SK-N-MC (cell line): Measurements from ENCODE around the gene BRPF1.

ENCODE experiments used
- DNase-seq: peaks from one replicate; pipeline ENCODE4 v3.0.0-alpha.2; 2011; ENCODE audit warnings: low read depth, low spot score
- H3K27ac ChIP-seq: fragments of 200-600 bp; sonication (generic); 2 replicates; pipeline ENCODE4 v1.5.1; 2016; ENCODE audit warnings: mixed run types
- H3K36me3 ChIP-seq: fragments of 200-600 bp; sonication (generic); 2 replicates; pipeline ENCODE4 v1.6.1; 2017; ENCODE audit warnings: antibody characterized with exemption, low read length, mixed read lengths; ENCODE audit not compliant: insufficient read depth
- H3K4me3 ChIP-seq: fragments of 200-600 bp; sonication (generic); 2 replicates; pipeline ENCODE4 v1.5.1; 2016
- H3K9ac ChIP-seq: fragments of 200-600 bp; sonication (generic); 2 replicates; pipeline ENCODE4 v1.8.0; 2017; ENCODE audit warnings: mixed run types, mixed read lengths; ENCODE audit not compliant: insufficient read length
- H3K9me3 ChIP-seq: fragments of 200-600 bp; sonication (generic); 2 replicates; pipeline ENCODE4 v1.6.1; 2017; ENCODE audit warnings: low read depth, mild to moderate bottlenecking, antibody characterized with exemption, low read length, moderate library complexity, mixed read lengths
- EZH2 ChIP-seq: fragments of 200-600 bp; sonication (generic); IDR thresholded peaks from one replicate; pipeline ENCODE4 v1.6.1; 2017; ENCODE audit warnings: antibody characterized with exemption
- FOXP2 ChIP-seq: optimal IDR thresholded peaks from 2 replicates; pipeline ENCODE3; 2011; ENCODE audit warnings: mild to moderate bottlenecking, moderate library complexity; ENCODE audit not compliant: insufficient read depth; ENCODE audit errors: extremely low read length, control extremely low read depth
- POLR2AphosphoS5 ChIP-seq: IDR thresholded peaks from 2 replicates; pipeline ENCODE4 v1.6.1; 2012; ENCODE audit warnings: mild to moderate bottlenecking, low read depth, low read length, borderline replicate concordance

Gene BRPF1

DNA sequence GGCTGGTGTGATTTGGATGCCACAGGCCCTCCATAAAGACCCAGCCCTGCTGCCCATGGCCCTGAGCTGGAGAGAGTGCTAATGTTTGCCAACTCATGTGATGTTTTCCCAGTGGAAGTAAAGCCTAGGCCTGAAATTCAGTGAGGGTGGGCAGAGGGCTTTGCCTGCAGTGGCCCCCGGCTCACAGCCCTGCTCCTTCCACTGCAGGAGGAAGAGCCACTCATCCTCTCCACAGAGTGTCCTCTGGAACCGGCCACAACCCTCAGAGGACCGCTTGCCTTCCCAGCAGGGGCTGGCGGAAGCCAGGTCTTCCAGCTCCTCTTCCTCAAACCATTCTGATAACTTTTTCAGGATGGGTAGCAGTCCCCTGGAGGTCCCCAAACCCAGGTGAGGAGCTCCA is 41.8 kb upstream of the BRPF1 start:
- DNase-seq: no peak
- no peak for TF ChIP-seq FOXP2
- TF ChIP-seq EZH2: no peak
- TF ChIP-seq POLR2AphosphoS5: no peak
- H3K36me3 ChIP-seq: no peaks in the 10 kb centered on the region
- H3K9ac ChIP-seq: no peak overlapping the region
- H3K4me3 ChIP-seq: no peak overlapping the region
- no peak overlapping the region for H3K27ac ChIP-seq
- H3K9me3 ChIP-seq: no peaks in the 10 kb centered on the region

DNA sequence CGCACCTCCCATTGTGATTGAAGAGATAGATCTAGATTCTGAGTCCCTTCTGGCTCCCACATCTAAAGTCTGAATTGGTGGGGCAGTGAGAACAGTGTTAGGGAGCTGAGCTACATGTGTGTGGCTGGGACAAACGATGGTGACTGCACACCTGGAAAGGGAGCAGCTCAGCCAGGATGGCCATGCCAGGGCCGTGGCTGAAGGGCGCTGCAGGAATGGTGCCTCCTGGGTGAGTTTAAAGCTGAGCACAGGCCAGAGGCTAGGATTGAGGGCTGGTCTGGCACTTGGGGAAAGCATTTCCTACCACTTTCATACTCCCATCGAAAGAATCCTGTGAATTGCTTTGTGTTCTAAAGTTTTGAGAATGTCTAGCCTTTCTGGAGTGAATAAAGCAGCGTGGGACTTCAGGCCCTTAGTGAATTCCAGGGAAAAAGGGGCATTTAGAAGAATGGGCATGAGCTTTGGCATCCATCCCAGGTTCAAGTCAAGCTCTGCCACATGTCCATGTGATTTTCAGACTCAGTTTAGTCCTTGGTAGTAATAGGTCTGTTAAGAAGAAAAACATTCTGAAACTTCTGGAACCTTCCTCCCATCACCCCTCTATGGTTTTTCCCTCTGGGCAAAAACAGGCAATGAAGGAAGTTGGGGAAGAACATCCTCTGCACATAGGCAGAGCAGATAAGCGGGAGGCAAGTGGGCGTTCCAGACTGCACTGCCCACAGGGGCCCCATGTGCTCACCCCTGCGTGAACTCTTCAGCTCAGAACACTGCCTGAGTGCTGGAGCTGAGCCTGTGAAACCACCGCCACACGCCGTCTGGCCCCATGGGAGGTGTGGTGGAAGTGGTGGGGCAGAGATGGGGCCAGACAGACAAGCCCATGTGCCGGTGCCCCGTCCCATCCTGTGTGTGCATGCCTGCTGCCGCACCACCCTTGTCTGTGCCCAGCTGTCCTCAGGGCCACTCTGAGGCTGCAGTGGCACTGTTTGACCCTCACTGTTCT is 40.8 kb upstream of the BRPF1 start:
- DNase-seq: no peak
- no peaks in the 10 kb centered on the region for H3K36me3 ChIP-seq

DNA sequence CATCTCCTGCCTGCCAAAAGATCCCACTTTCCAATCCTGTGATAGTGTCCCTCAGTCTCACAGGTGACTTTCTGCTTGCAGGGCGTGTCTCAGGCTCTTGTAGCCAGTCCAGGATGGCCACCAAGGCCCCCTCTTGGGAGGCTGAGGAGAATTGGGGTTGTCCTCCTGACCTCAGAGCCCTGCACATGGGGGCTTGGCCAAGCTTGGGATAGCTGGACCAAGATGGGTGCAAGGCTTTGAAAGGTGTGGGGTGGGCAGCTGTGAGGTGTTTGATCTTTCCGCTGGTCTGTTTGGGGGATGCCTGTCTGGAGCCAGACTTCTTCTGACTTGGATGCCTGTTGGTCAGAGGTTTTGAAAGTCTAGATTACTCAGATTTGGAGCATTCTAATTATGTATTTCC is 39.9 kb upstream of the BRPF1 start:
- Histone ChIP-seq H3K36me3 (no peaks in the 10 kb centered on the region), H3K9me3 (no peaks in the 10 kb centered on the region), H3K27ac (no peak overlapping the region), H3K4me3 (no peak overlapping the region), H3K9ac (no peak overlapping the region)
- no peak for DNase-seq
- TF ChIP-seq EZH2: no peak
- TF ChIP-seq POLR2AphosphoS5: no peak
- no peak for TF ChIP-seq FOXP2

More for the DNA sequence above, 40.8 kb upstream of the BRPF1 start:
- Histone ChIP-seq H3K4me3 (no peak overlapping the region), H3K9me3 (no peaks in the 10 kb centered on the region), H3K9ac (no peak overlapping the region), H3K27ac (no peak overlapping the region)
- TF ChIP-seq EZH2 (no peak), FOXP2 (no peak), POLR2AphosphoS5 (no peak)

DNA sequence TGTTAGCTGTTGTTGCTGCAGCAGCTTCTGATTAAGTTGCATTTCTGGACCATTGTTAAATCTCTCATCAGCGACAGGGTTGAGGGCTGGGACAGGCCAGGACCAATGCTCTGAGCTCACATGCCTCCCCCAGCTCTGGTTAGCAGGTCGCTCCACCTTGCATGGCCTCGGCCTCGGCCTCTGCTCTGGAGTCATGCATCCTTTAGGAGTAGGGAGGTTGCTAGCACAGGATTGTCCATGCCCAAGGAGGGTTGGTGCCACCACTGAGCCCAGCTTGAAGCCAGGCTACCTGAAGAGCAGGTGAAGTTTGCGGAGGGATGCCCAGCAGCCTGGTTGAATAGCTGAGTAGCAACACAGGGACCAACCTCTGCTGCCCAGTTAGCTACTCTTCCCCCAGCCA is 39.1 kb upstream of the BRPF1 start:
- H3K9ac ChIP-seq: no peak overlapping the region
- TF ChIP-seq FOXP2 (no peak), POLR2AphosphoS5 (no peak), EZH2 (no peak)
- no peak overlapping the region for H3K27ac ChIP-seq
- no peak for DNase-seq
- H3K4me3 ChIP-seq: no peak overlapping the region
- H3K9me3 ChIP-seq: no peaks in the 10 kb centered on the region
- H3K36me3 ChIP-seq: no peaks in the 10 kb centered on the region

DNA sequence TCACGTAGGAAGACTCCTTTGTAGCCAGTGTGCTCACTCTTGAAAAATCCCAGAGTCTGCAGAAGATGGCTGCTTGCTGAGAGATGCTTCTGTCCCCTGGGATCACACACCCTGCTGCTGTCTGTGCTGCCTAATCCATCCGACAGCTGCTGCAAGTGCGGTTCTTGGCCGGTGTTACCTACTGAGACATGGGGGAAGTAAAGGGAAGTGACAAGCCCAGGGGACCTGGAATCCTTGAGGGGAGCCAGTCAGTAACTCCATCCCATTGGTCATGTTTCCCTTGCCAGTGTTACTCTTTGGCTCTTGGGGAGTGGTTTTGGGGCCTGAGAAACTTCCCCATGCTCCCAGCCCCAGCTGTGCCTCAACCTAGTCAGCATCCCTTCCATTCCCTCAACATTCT is 36.2 kb upstream of the BRPF1 start:
- DNase-seq: no peak
- Histone ChIP-seq H3K9me3 (no peaks in the 10 kb centered on the region), H3K9ac (no peak overlapping the region), H3K27ac (no peak overlapping the region), H3K4me3 (no peak overlapping the region), H3K36me3 (no peaks in the 10 kb centered on the region)
- TF ChIP-seq POLR2AphosphoS5: no peak
- no peak for TF ChIP-seq FOXP2
- no peak for TF ChIP-seq EZH2

DNA sequence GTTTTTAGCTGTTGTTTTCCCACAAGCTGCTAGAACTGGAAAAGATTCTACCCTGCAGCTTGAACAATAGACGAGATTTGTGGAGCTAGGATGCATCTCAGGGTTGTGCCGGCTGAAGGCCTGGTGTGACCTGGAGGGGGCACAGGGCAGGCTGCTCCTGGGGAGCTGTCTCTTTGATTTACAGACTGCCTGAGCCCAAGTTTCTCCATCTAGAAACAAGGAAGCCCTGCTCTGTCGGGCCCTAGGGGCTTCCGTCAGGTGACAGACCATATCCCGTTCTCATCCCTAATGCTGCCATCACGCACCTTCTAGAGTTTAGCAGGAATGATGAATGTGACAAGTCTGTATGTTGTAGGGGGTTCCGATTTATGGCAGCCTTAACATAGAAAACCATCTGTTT is 35.8 kb upstream of the BRPF1 start:
- Histone ChIP-seq H3K27ac (no peak overlapping the region), H3K4me3 (no peak overlapping the region), H3K9ac (no peak overlapping the region), H3K9me3 (no peaks in the 10 kb centered on the region), H3K36me3 (no peaks in the 10 kb centered on the region)
- no peak for DNase-seq
- TF ChIP-seq EZH2 (no peak), FOXP2 (no peak), POLR2AphosphoS5 (no peak)

DNA sequence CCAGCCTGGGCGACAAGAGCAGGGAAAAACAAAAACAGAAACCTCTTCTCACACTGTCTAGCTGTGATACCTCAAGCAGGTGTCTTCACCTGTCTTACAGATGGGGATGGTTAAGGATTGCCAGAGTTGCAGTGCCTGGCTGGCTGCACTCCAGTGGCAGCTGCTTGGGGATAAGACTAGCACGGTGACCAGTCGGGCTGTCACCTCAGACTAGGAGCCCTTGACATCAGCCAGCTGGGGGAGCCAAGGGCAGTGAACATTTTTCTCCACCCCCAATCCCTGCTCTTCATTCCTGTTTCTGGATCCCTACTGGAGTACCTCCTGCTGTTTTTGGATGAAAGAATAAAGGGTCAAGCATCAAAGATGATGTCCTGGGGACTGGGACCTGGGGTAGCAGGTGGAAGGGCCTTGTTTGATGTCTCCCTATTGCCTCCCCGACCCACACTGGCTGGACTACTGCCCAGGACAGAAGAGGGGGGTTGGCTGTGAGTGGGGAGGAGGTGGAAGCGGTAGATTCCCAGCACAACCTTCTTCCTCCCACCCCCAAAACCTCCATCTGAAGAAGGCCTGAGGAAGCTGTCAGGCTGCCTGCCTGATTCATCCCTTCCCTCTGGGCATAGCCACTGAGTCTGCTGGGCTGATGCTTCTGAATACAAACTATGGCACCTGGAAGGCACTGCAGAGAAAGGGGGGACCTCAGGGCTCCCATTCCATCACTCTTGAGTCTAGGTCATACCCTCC is 34.9 kb upstream of the BRPF1 start:
- no peak overlapping the region for H3K4me3 ChIP-seq
- H3K36me3 ChIP-seq: no peaks in the 10 kb centered on the region
- H3K9ac ChIP-seq: no peak overlapping the region
- no peak for DNase-seq
- TF ChIP-seq EZH2: no peak
- no peak for TF ChIP-seq FOXP2
- TF ChIP-seq POLR2AphosphoS5: no peak
- no peaks in the 10 kb centered on the region for H3K9me3 ChIP-seq
- H3K27ac ChIP-seq: no peak overlapping the region

DNA sequence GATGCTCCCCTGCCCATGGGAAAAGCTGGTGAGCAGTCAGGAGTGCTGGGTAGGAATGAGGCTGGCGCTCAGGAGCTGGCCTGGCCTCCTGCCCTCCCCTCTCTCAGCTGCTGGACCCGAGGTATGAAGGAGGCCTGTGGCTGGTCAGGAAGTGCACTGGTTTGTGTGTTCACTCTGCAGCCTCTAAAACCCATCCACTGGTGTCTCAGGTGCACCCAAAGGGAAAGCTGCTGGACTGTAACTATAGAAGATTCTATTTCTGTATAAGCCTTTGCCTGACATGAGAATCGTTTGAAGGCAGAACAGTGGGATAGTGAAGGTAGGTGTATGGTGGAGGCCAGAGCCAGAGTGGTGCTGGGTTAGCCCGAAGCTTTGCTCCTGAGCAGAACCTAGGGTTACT is 33.6 kb upstream of the BRPF1 start:
- Histone ChIP-seq H3K4me3 (no peak overlapping the region), H3K9ac (no peak overlapping the region), H3K36me3 (no peaks in the 10 kb centered on the region), H3K27ac (no peak overlapping the region), H3K9me3 (no peaks in the 10 kb centered on the region)
- no peak for DNase-seq
- no peak for TF ChIP-seq EZH2
- TF ChIP-seq FOXP2: no peak
- TF ChIP-seq POLR2AphosphoS5: no peak
